Adrenal gland (tissue), 12 donors: ENCODE measurements around the gene CHMP5. TPM values are rescaled to one million over a fixed set of nuclear protein-coding genes. Genes with fewer than 3 reads are reported as not detected.

Source experiments
- DNase-seq, 7 donors: peaks; one replicate each; pipeline ENCODE4 v3.0.0-alpha.2; 2019 to 2020
- H3K27ac ChIP-seq, 5 donors: fragments of 200-600 bp; sonication (generic) in 4 of 5; 1 replicate in 3 of 5; 2 replicates in 2 of 5; pipeline versions ENCODE4 v1.5.1 to v1.8.0; 2016 to 2020; ENCODE audit warnings: mild to moderate bottlenecking in 1 of 5
- H3K27me3 ChIP-seq: fragments of 200-600 bp; 2 replicates; pipeline ENCODE4 v1.8.0; 2021
- H3K36me3 ChIP-seq, 2 donors: fragments of 200-600 bp; replicated peaks in 1 of 2; 1 replicate in 1 of 2; 2 replicates in 1 of 2; pipeline versions ENCODE4 v1.5.1 to v1.8.0; 2018 to 2022
- H3K4me1 ChIP-seq, 2 donors: fragments of 200-600 bp; replicated peaks in 1 of 2; 1 replicate in 1 of 2; 2 replicates in 1 of 2; pipeline versions ENCODE4 v1.5.1 to v1.8.0; 2018 to 2021
- H3K4me3 ChIP-seq, 4 donors: fragments of 200-600 bp; sonication (generic) in 3 of 4; one replicate each; pipeline ENCODE4 v1.5.1; 2016 to 2018
- H3K9me3 ChIP-seq, 3 donors: fragments of 200-600 bp; sonication (generic) in 1 of 3; replicated peaks in 1 of 3; 1 replicate in 2 of 3; 2 replicates in 1 of 3; pipeline versions ENCODE4 v1.5.1 to v1.8.0; 2016 to 2021
- CTCF ChIP-seq, 6 experiments: fragments of 450-650 bp in 4 of 6; fragments of 200-600 bp in 2 of 6; sonication (generic) in 1 of 6; IDR thresholded peaks; 1 replicate in 5 of 6; 2 replicates in 1 of 6; pipeline versions ENCODE4 v1.5.1 to v1.8.0; 2016 to 2021; ENCODE audit warnings: antibody characterized with exemption in 6 of 6, mild to moderate bottlenecking in 2 of 6, moderate library complexity in 1 of 6
- POLR2A ChIP-seq, 2 donors: fragments of 450-650 bp; IDR thresholded peaks; one replicate each; pipeline ENCODE4 v1.6.1; 2017; ENCODE audit warnings: antibody characterized with exemption in 2 of 2, mild to moderate bottlenecking in 2 of 2, moderate library complexity in 1 of 2
- WGBS, 4 donors: extraction: QIAGEN DNeasy Blood & Tissue Kit in 2 of 4; methylation state at CpG; one replicate each; pipeline versions ENCODE4 v1.1.5 to v1.1.7; 2013 to 2017; 5-methylcytosine and 5-hydroxymethylcytosine counted together
- intact Hi-C, 2 donors: fragments of 100-400 bp; cut with DNase I; formaldehyde crosslinking; loops; one replicate each; pipeline versions ENCODE4 v1.14.1 to v1.15.0; 2022 to 2023
- polyA plus RNA-seq, 3 donors: library from polyadenylated mRNA; stranded (reverse); fragments of 200-250 nt in 2 of 3; fragments of 350-450 nt in 1 of 3; fragmentation: Illumina TruSeq in 1 of 3; extraction: RNeasy Lipid Tissue Mini Kit (QIAGEN cat#74804) in 1 of 3; gene quantifications; one replicate each; pipeline ENCODE4 v1.2.3, GENCODE V29; 2013 to 2014
- total RNA-seq, 9 donors: library from RNA; depleted of rRNA in 4 of 9; stranded (reverse); fragments of >200 nt in 4 of 9; fragments of 120-200 nt in 1 of 9; fragmentation: NEBNext Ultra II Directional in 1 of 9; extraction: Animal tissue kit (Norgen Biotek cat#: 25700) in 1 of 9; gene quantifications; one replicate each; pipeline versions ENCODE4 v1.1.0 to v1.2.4, GENCODE V29; 2013 to 2023
- donor health status: healthy with polysubstance abuse.
- donor health status: Bipolar disorder and iron deficiency.
- donor health status: DM: yes; HTN: yes; CAD: no.
- donor health status: DM: no; HTN: no; CAD: no.
- donor health status: DM: no; HTN: no; CAD: no.
- donor health status: DM: yes; HTN: yes; CAD: no.

CHMP5 gene
- total and polyA plus RNA-seq, 12 donors = 35.6 to 114 (median 64.3) TPM

GRCh38 chr9:33236571-33236970 lies 28.3 kb upstream of the CHMP5 start:
- intact Hi-C loops = loop anchor here in 1 of 2 donors (10.0 kb wide), 2 partner anchors 58 to 842 kb away; partner anchors contain the start of gene NFX1
- H3K4me1 ChIP-seq = peaks cover 0 to 16% of the 10 kb centered on the region in 2 donors
- DNase-seq = no peak
- H3K4me3 ChIP-seq = no peak overlapping the region
- no peaks in the 10 kb centered on the region for H3K36me3 ChIP-seq
- WGBS, 4 donors = 66 to 69% (median 67%) methylated on average over 3 of the region's 3 CpGs
- no peak for TF ChIP-seq POLR2A (IDR thresholded peaks at IDR 0.05)
- no peak for TF ChIP-seq CTCF (IDR thresholded peaks at IDR 0.05)
- no peak overlapping the region for H3K27ac ChIP-seq
- H3K27me3 ChIP-seq = no peaks in the 10 kb centered on the region
- H3K9me3 ChIP-seq = no peaks in the 10 kb centered on the region

- no peaks in the 10 kb centered on the region for H3K27me3 ChIP-seq
- H3K36me3 ChIP-seq = no peaks in the 10 kb centered on the region
- H3K4me3 ChIP-seq = no peak within 1 kb of the TSS
- peak; percentile 59 to 95 (median 88) for DNase-seq
- intact Hi-C loops = loop anchor here in 1 of 2 donors (10.0 kb wide), 2 partner anchors 55 to 845 kb away; partner anchors contain the start of gene NFX1
- peak in 1 of 2 donors; percentile 26 for TF ChIP-seq POLR2A (IDR thresholded peaks at IDR 0.05)
- TF ChIP-seq CTCF (IDR thresholded peaks at IDR 0.05) = no peak
- peaks cover 0 to 16% of the 10 kb centered on the region in 2 donors for H3K4me1 ChIP-seq
- H3K27ac ChIP-seq = peak within 1 kb of the TSS in 2 of 5 donors; percentile 45 to 54
- no peaks in the 10 kb centered on the region for H3K9me3 ChIP-seq
- 13 to 23% (median 17%) methylated on average over 5 to 7 of the region's 7 CpGs for WGBS, 4 donors
Observed at GRCh38 chr9:33239921-33240320, 24.9 kb upstream of the CHMP5 start, which contains the start of gene SPINK4. Gene SPINK4 (plus strand): TSS chr9:33240167. CDS start chr9:33240209, 42 bp downstream.

- Histone ChIP-seq H3K27me3 (no peaks in the 10 kb centered on the region), H3K4me1 (peaks cover 0 to 16% of the 10 kb centered on the region in 2 donors), H3K4me3 (no peak overlapping the region), H3K9me3 (no peaks in the 10 kb centered on the region), H3K27ac (no peak overlapping the region), H3K36me3 (no peaks in the 10 kb centered on the region)
- DNase-seq = no peak
- intact Hi-C loops = no loop called here
- whole genome bisulfite sequencing, 4 donors = 59 to 82% (median 76%) methylated on average over 5 of the region's 5 CpGs
- TF ChIP-seq CTCF (IDR thresholded peaks at IDR 0.05) = no peak
- TF ChIP-seq POLR2A (IDR thresholded peaks at IDR 0.05) = no peak
Observed at GRCh38 chr9:33241298-33241697, 23.6 kb upstream of the CHMP5 start.

DNA sequence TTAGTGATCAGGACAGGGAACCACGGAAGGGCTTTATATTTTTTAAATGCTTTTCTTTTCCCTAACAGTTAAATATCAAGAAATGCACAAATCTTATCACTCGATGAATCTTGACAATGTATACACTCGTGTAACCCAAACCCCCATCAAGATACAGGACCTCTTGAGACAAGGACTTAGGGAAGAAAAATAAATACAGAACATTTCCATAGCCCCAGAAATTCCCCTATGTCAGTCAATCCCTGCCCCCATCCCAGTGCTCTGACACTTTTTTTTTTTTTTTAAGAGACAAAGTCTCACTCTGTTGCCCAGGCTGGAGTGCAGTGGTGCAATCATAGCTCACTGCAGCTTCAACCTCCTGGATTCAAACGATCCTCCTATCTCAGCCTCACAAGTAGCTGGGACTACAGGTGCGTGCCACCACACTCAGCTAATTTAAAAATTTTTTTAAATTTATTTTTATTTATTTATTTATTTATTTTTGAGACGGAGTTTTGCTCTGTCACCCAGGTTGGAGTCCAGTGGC lies 22.2 kb upstream of the CHMP5 start:
- intact Hi-C loops = no loop called here
- Histone ChIP-seq H3K4me3 (no peak overlapping the region), H3K27ac (no peak overlapping the region), H3K36me3 (no peaks in the 10 kb centered on the region), H3K4me1 (peaks cover 0 to 16% of the 10 kb centered on the region in 2 donors), H3K9me3 (no peaks in the 10 kb centered on the region), H3K27me3 (no peaks in the 10 kb centered on the region)
- no peak for TF ChIP-seq POLR2A (IDR thresholded peaks at IDR 0.05)
- no peak for TF ChIP-seq CTCF (IDR thresholded peaks at IDR 0.05)
- 86 to 87% (median 87%) methylated on average over 6 of the region's 6 CpGs for WGBS, 4 donors
- no peak for DNase-seq
